ELR (cell line): ENCODE measurements around the gene EYA2.
"Not testable (repeated sequence)": the region's sequence is repeated elsewhere in the genome, so short reads cannot be mapped to it uniquely, and the experiment has no call there.

Experiments used
- DNase-seq: peaks from one replicate; pipeline ENCODE4 v3.0.0-alpha.2; 2015; ENCODE audit warnings: low read depth

Gene EYA2

DNA sequence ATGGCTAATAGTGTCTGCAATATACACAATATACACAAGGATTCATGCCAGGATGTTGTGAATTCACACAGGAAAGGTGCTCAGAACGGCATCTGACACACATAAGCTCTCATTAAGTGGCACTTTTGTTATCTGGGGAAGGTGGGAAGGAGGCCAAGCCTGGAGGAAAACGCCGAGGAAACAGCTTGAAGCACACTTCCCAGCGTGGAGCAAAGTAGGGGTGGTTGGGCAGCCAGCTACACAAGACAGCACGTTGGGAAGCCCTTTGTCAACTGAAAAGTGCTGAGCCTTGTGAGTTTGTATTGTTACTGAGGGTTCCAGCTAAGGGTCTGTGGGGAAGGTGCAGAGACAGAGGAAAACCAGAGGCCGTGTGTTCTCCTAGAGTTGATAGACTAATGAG lies 280.9 kb downstream of the EYA2 start:
- DNase-seq: no peak

GRCh38 chr20:47176217-47176616 lies 281.6 kb downstream of the EYA2 start:
- DNase-seq: not testable (repeated sequence)

DNA sequence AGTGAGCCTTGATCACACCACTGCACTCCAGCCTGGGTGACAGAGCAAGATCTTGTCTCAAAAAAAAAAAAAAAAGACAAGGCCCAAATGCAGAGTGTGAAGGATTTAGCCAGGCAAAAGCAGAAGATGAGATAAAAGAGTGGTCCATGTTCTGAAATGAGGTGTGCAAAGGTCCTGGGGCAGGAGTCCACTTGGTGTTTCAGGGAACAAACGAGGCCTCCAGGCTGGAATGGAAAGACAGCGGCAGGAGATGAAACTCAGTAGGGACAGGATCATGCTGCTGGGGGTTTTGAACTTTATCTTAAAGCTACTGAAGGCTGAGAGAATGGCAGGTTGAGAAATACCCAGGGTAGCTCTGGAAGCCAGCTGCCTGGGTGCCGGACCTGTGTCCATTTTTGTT lies 283.6 kb downstream of the EYA2 start:
- no peak for DNase-seq

DNA sequence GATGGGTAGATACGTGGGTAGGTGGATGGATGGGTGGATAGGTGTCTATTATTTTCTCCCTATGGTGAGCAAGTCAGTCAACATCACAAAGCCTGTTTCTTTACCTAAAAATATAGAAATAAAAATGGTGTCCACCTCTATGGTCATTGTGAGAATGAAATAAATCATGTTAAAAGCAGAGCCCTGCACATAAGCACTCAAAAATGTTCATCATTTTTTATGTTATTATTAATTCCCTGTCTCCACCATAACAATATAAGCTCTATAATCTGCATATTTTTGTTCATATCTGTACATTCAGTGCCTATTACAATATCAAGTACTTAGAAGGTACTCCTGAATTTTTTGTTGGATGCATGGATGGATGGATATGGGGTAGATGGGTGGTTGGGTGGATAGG lies 284.2 kb downstream of the EYA2 start:
- no peak for DNase-seq

DNA sequence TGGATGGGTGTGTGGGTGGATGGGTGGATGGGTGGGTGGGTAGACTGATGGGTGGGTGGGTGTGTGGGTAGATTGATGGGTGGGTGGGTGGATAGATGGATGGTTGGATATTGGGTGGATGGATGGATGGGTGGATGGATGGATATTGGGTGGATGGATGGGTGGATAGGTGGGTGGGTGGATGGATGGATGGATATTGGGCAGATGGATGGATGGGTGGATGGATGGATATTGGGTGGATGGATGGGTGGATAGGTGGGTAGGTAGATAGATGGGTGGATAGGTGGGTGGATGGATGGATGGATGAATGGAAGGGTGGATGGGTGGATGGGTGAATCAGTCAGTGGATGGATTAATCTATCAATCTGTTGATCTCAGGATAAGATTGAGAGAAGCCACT lies 284.6 kb downstream of the EYA2 start:
- DNase-seq: no peak

- peak; percentile 89 for DNase-seq
Observed at GRCh38 chr20:47181056-47181862, 286.6 kb downstream of the EYA2 start.

DNA sequence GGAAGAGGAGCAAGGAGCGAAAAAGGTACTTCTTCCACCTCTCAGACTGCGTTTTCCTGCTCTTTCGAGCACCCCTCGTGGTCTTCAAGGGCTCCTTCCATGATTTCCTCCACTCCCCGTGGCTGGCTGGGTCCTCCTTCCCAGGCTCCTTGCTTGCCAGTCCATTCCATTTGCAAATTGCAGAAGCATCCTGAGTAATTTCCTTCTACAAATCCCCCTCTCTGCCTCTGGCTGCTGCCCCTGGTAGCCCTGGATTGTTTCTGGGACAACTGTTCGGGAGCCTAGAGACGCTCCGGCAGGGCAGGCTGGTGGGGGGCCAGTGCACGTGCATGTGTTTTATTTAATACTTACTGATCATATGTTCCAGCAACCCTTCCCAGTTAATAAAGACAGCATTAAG lies 288.7 kb downstream of the EYA2 start:
- DNase-seq: no peak

DNA sequence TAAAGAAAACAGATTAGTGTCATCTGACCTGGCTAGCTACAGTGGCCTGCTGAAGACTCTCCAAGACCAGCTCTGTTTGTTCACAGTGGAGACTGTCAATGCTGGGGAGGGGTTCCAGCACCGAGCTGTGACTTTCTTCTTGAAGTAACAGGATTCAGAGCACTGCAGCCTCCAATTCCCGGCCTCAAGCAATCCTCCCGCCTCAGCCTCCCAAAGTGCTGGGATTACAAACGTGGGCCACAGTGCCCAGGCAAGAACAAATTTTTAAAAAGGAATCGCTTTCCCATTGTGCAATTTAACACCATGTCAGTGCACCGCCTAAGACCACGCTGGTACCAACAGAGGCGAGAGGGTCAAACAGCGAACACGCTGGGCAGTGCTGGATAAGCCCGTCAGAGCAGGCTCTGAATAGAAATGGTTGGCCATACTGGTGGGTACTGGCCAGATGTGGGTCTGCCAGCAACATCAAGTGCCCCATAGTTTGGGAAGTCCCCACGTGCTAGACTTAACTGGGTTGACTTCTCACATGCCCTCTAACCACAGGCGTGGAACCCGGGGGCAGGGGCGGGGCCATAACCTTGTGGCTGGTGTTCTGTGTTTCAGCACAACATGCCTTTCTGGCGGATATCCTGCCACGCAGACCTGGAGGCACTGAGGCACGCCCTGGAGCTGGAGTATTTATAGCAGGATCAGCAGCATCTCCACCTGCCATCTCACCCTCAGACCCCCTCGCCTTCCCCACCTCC lies 293.0 kb downstream of the EYA2 start:
- DNase-seq: no peak

DNA sequence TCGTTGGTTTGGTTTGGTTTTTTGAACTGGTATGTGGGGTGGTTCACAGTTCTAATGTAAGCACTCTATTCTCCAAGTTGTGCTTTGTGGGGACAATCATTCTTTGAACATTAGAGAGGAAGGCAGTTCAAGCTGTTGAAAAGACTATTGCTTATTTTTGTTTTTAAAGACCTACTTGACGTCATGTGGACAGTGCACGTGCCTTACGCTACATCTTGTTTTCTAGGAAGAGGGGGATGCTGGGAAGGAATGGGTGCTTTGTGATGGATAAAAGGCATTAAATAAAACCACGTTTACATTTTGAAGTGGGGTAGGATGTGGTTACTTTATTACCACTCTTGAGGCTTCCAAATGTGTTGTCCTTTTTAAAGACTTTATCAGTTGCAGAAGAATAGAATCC lies 293.9 kb downstream of the EYA2 start:
- DNase-seq: no peak

GRCh38 chr20:47189060-47189459 lies 294.4 kb downstream of the EYA2 start:
- no peak for DNase-seq

DNA sequence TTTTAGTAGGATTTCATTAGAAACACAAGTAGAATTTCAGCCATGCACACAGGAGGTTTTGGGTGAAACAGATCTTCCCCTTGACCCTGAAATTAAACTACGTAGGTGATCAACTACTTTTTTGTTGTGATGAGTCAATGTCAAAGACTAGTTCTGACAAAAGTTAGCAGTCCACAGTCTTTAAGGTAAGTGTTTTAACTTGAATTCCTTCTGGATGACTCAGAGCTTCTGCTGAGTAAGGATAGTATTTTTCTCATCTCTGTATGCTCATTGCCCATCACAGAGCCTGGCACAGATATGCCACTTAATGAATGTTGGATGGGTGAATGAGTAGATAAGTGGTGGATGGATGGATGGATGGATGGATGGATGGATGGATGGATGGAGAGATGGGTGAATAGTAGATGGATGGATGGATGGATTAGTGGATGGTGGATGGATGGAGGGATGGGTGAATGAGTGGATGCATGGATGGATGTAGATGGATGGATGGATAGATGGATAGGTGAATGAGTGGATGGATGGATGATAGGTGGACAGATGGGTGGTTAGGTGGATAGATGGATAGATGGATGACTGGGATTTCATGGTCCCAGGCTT lies 296.5 kb downstream of the EYA2 start:
- peak; percentile 72 for DNase-seq

DNA sequence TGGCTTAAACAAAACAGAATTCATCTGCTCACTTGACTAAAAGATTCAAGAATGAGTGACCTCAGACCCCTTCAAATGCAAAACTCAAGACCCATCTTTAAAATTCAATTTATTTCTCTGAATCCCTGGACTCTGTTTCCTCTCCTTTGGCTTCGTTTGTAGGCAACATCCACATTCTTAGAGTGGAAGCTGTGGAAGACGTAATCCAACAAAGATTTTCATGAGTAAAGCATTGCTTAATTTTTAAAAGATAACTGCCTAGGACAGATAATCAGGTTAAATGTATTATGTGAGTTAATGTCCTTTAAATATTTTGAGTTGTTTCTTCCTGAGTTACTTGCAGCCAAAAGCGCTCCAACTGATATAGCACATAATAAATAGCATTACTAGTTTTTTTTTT lies 297.3 kb downstream of the EYA2 start:
- DNase-seq: no peak

- no peak for DNase-seq
Observed at GRCh38 chr20:47195573-47195972, 300.9 kb downstream of the EYA2 start.

GRCh38 chr20:47196091-47197081 lies 301.7 kb downstream of the EYA2 start:
- DNase-seq: peak; percentile 81

GRCh38 chr20:47198254-47198671 lies 303.6 kb downstream of the EYA2 start:
- DNase-seq: peak; percentile 26

DNA sequence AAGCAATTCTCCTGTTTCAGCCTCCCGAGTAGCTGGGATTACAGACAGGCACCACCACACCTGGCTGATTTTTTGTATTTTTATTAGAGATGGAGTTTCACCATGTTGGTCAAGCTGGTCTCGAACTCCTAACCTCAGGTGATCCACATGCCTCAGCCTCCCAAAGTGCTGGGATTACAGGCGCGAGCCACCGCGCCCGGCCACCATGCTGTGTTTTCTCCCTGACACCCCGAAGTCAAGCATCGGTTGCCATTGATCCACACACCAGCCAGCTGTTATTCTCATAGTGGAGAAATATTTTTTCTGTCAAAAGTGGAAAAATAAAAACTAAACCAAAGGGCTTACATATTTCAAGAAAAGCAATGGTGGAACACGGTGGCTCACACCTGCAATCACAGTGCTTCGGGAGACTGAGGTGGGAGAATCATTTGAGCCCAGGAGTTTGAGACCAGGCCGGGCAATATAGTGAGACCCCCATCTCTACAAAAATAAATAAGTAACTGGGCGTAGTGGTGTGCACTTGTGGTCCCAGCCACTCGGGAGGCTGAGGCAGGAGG lies 304.4 kb downstream of the EYA2 start:
- DNase-seq: no peak

DNA sequence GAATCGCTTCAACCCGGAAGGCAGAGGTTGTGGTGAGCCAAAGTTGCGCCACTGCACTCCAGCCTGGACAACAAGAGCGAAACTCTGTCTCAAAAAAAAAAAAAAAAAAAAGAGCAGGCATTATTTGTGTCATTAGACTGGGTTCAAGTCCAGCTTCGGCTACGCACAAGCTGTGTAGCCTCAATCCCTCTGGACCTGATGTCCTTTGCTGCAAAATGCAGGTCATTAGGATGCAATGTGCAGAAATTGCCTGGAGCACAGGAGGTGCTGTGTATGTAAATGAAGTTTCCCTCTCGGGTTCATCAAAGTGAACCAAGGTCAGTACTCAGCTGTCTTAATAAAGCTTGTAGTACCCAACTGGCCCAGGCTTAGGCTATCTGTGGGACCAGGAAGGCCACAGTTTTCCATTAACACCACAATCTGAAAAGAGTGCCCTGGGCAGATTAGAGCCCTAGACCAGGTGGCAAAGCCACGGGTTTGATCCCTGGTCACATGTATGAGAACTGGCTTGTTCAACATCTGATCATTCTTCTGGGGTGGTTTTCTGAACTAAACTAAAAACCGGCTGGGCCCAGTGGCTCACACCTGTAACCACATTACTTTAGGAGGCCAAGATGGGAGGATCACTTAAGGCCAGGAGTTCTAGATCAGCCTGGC lies 306.6 kb downstream of the EYA2 start:
- DNase-seq: no peak

GRCh38 chr20:47202733-47203667 lies 308.4 kb downstream of the EYA2 start:
- DNase-seq: no peak

- DNase-seq: peak; percentile 85
Observed at GRCh38 chr20:47204008-47204849, 309.6 kb downstream of the EYA2 start.
